ENCODE results near the gene GRPEL1. TPM values are rescaled to one million over a fixed set of nuclear protein-coding genes. Genes with fewer than 3 reads are reported as not detected.

GRPEL1 gene
- total and polyA plus RNA-seq, 2 donors (not counting 1 experiment from before 2014, with no cell fraction given), result 16.3 to 42.7 TPM

DNA sequence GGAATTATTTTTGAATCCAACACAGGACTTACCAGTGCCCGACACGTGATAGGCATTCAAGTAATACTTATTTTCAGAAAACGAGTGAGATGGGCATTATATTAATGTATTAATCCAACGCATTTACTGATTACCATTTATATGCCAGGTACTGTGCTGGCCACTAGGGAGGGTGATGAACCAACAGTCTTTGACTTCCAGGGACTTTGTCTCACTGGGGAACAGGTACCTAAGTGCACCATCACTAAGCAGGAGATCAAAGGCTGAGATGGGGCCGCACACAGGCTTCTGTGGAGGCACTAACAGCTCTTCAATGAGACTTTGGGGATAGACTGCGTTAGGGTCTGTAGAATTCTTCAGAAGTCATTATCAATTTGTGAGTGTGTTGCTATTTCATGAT, 30.4 kb downstream of the GRPEL1 start:
- Histone ChIP-seq H3K27ac (ENCODE audit: insufficient read depth, low read length) (no peak overlapping the region), H4K20me1 (ENCODE audit: control insufficient read depth, extremely low read depth, insufficient read depth, low read length) (no peaks in the 10 kb centered on the region), H3K9ac (ENCODE audit: insufficient read depth, low read length) (no peak overlapping the region), H3K79me2 (ENCODE audit: control insufficient read depth, insufficient read depth, low read length) (no peaks in the 10 kb centered on the region), H3K4me3 (replicated peaks in 1 of 4; ENCODE audit: control extremely low read depth in 1 of 4, insufficient read depth in 1 of 4, low read depth in 3 of 4, low read length in 4 of 4) (no peak overlapping the region), H3K4me2 (ENCODE audit: extremely low read depth, insufficient read depth, low read length) (no peak overlapping the region), H3K4me1 (ENCODE audit: control insufficient read depth, extremely low read depth, insufficient read depth, low read length) (peaks cover 14% of the 10 kb centered on the region), H3K27me3 (ENCODE audit: control insufficient read depth, insufficient read depth, low read length) (no peaks in the 10 kb centered on the region), H3K9me3 (ENCODE audit: control insufficient read depth, insufficient read depth, low read depth, low read length) (no peaks in the 10 kb centered on the region), H3K36me3 (ENCODE audit: control insufficient read depth, insufficient read depth, low read length) (no peaks in the 10 kb centered on the region), H2AFZ (ENCODE audit: low read length) (no peak overlapping the region)
- no peak for DNase-seq (ENCODE audit: low read depth in 2 of 2)
- TF ChIP-seq, protein P1, sequence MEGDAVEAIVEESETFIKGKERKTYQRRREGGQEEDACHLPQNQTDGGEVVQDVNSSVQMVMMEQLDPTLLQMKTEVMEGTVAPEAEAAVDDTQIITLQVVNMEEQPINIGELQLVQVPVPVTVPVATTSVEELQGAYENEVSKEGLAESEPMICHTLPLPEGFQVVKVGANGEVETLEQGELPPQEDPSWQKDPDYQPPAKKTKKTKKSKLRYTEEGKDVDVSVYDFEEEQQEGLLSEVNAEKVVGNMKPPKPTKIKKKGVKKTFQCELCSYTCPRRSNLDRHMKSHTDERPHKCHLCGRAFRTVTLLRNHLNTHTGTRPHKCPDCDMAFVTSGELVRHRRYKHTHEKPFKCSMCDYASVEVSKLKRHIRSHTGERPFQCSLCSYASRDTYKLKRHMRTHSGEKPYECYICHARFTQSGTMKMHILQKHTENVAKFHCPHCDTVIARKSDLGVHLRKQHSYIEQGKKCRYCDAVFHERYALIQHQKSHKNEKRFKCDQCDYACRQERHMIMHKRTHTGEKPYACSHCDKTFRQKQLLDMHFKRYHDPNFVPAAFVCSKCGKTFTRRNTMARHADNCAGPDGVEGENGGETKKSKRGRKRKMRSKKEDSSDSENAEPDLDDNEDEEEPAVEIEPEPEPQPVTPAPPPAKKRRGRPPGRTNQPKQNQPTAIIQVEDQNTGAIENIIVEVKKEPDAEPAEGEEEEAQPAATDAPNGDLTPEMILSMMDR (conservative IDR thresholded peaks at IDR 0.05 in 1 of 2, IDR thresholded peaks at IDR 0.05 in 1 of 2; ENCODE audit: low read depth in 1 of 2, low read length in 2 of 2), result no peak
- TF ChIP-seq EZH2 (IDR thresholded peaks at IDR 0.05; ENCODE audit: low read length, missing control alignments), result no peak

DNA sequence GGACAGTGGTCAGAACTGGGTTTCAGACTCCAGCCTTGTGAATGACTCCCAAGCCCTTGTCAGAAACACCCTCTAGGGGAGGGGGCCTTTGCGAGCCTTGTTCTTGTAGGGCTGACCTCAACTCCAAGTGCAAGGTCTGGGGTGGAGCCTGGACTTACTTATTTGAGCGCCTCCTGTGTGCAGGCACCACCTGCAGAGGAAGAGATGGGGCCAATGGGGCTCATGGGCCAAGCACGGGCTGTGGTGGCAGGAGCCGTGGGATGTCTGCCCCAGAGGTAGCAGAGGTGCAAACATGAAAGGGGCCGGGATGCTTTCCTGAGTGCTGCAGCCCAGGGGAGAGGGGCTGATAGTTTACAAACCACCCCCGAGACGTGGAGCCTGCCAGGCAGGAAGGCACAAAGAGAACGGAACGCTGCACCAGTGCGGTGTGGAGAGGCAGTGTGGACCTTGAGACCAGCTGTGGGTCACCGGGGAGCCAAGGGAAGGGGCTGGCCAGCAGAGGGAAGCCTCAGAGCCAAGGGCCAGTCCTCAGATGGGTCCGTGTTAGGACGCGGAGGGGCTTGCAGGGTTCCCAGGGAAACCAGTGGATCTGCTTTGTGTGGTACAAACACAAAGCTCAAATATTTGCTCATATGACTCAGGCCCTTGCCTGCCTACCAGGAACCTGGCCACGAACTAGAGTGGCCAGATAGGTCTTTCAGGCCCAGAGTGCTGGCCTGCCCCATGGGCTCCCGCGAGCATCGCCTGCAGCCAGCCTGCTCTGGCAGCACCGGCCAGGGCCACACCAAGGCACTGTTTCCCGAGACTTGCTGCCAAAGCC, 33.4 kb downstream of the GRPEL1 start:
- H3K4me3 ChIP-seq (replicated peaks in 1 of 4; ENCODE audit: control extremely low read depth in 1 of 4, insufficient read depth in 1 of 4, low read depth in 3 of 4, low read length in 4 of 4), result no peak overlapping the region
- no peak overlapping the region for H3K4me2 ChIP-seq (ENCODE audit: extremely low read depth, insufficient read depth, low read length)
- no peaks in the 10 kb centered on the region for H4K20me1 ChIP-seq (ENCODE audit: control insufficient read depth, extremely low read depth, insufficient read depth, low read length)
- H3K4me1 ChIP-seq (ENCODE audit: control insufficient read depth, extremely low read depth, insufficient read depth, low read length), result peaks cover 6% of the 10 kb centered on the region
- H3K27ac ChIP-seq (ENCODE audit: insufficient read depth, low read length), result no peak overlapping the region
- H3K36me3 ChIP-seq (ENCODE audit: control insufficient read depth, insufficient read depth, low read length), result peaks cover 5% of the 10 kb centered on the region
- H3K9ac ChIP-seq (ENCODE audit: insufficient read depth, low read length), result no peak overlapping the region
- no peak overlapping the region for H2AFZ ChIP-seq (ENCODE audit: low read length)
- no peaks in the 10 kb centered on the region for H3K9me3 ChIP-seq (ENCODE audit: control insufficient read depth, insufficient read depth, low read depth, low read length)
- peak; percentile 24 to 81 for DNase-seq (ENCODE audit: low read depth in 2 of 2)
- H3K79me2 ChIP-seq (ENCODE audit: control insufficient read depth, insufficient read depth, low read length), result no peaks in the 10 kb centered on the region
- no peaks in the 10 kb centered on the region for H3K27me3 ChIP-seq (ENCODE audit: control insufficient read depth, insufficient read depth, low read length)
- TF ChIP-seq, protein P1 (conservative IDR thresholded peaks at IDR 0.05 in 1 of 2, IDR thresholded peaks at IDR 0.05 in 1 of 2; ENCODE audit: low read depth in 1 of 2, low read length in 2 of 2), result no peak
- TF ChIP-seq EZH2 (IDR thresholded peaks at IDR 0.05; ENCODE audit: low read length, missing control alignments), result no peak

DNA sequence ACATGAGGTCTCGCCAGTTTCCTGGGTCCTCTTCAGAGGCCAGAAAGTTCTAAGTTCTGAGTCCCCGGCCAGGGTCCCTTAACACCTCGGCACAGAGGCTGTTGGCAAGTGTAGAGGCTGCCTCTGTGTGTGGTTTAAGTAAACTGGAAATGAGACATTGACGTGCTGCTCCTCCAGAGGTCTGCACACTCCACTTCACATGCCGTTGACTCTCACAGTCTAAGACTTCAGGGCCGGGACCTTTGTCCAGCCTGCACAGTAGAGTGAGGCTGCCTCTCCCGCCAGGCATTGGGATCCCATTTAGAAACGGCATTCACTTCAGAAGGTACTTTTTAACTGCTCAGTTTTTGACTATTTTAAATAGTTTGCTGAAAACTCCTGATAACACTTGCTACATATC, 35.3 kb downstream of the GRPEL1 start:
- no peak overlapping the region for H2AFZ ChIP-seq (ENCODE audit: low read length)
- H3K9ac ChIP-seq (ENCODE audit: insufficient read depth, low read length), result no peak overlapping the region
- TF ChIP-seq EZH2 (IDR thresholded peaks at IDR 0.05; ENCODE audit: low read length, missing control alignments), result no peak
- TF ChIP-seq, protein P1 (conservative IDR thresholded peaks at IDR 0.05 in 1 of 2, IDR thresholded peaks at IDR 0.05 in 1 of 2; ENCODE audit: low read depth in 1 of 2, low read length in 2 of 2), result no peak
- H3K4me3 ChIP-seq (replicated peaks in 1 of 4; ENCODE audit: control extremely low read depth in 1 of 4, insufficient read depth in 1 of 4, low read depth in 3 of 4, low read length in 4 of 4), result no peak overlapping the region
- no peaks in the 10 kb centered on the region for H3K79me2 ChIP-seq (ENCODE audit: control insufficient read depth, insufficient read depth, low read length)
- no peak overlapping the region for H3K27ac ChIP-seq (ENCODE audit: insufficient read depth, low read length)
- no peaks in the 10 kb centered on the region for H4K20me1 ChIP-seq (ENCODE audit: control insufficient read depth, extremely low read depth, insufficient read depth, low read length)
- no peak overlapping the region for H3K4me2 ChIP-seq (ENCODE audit: extremely low read depth, insufficient read depth, low read length)
- H3K9me3 ChIP-seq (ENCODE audit: control insufficient read depth, insufficient read depth, low read depth, low read length), result no peaks in the 10 kb centered on the region
- H3K27me3 ChIP-seq (ENCODE audit: control insufficient read depth, insufficient read depth, low read length), result no peaks in the 10 kb centered on the region
- DNase-seq (ENCODE audit: low read depth in 2 of 2), result no peak
- peaks cover 5% of the 10 kb centered on the region for H3K36me3 ChIP-seq (ENCODE audit: control insufficient read depth, insufficient read depth, low read length)
- H3K4me1 ChIP-seq (ENCODE audit: control insufficient read depth, extremely low read depth, insufficient read depth, low read length), result peaks cover 6% of the 10 kb centered on the region

Data from fibroblast of lung (primary cell).